Astrocyte of the cerebellum (primary cell): ENCODE results near the gene NEK4.
"Not testable (repeated sequence)": the region's sequence is repeated elsewhere in the genome, so short reads cannot be mapped to it uniquely, and the experiment has no call there.

Source experiments
- DNase-seq: peaks from one replicate; pipeline ENCODE4 v3.0.0-alpha.2; 2011; ENCODE audit warnings: low read depth
- H3K4me3 ChIP-seq: 2 replicates; pipeline ENCODE4 v1.5.1; 2011; ENCODE audit warnings: mild to moderate bottlenecking, low read depth, low read length, moderate library complexity
- CTCF ChIP-seq: IDR thresholded peaks from 2 replicates; pipeline ENCODE4 v1.5.1; 2012; ENCODE audit warnings: low read length, low read depth, moderate library complexity, mild to moderate bottlenecking; ENCODE audit errors: missing control alignments
- in situ Hi-C: cut with HindIII; loops from 2 replicates; pipeline ENCODE4 v1.10.0; 2017; ENCODE audit warnings: low sequenced_read_pairs

Gene NEK4

GRCh38 chr3:52739730-52740129 lies 31.0 kb downstream of the NEK4 start:
- no peak overlapping the region for H3K4me3 ChIP-seq
- TF ChIP-seq CTCF: no peak
- in situ Hi-C loops: no loop called here
- DNase-seq: no peak

- no peak overlapping the region for H3K4me3 ChIP-seq
- in situ Hi-C loops: no loop called here
- no peak for TF ChIP-seq CTCF
- no peak for DNase-seq
These were observed 37.4 kb downstream of the NEK4 start for GRCh38 chr3:52733256-52733891.

- no peak overlapping the region for H3K4me3 ChIP-seq
- DNase-seq: no peak
- TF ChIP-seq CTCF: no peak
- in situ Hi-C loops: no loop called here
These were observed 39.1 kb downstream of the NEK4 start for GRCh38 chr3:52731590-52731989.

GRCh38 chr3:52730681-52731080 lies 40.1 kb downstream of the NEK4 start:
- in situ Hi-C loops: no loop called here

GRCh38 chr3:52728753-52729152 lies 42.0 kb downstream of the NEK4 start:
- in situ Hi-C loops, H3K4me3 ChIP-seq, DNase-seq: not testable (repeated sequence)

More at GRCh38 chr3:52730681-52731080, 40.1 kb downstream of the NEK4 start:
- no peak for DNase-seq
- H3K4me3 ChIP-seq: no peak overlapping the region
- no peak for TF ChIP-seq CTCF

- in situ Hi-C loops: no loop called here
- no peak for DNase-seq
- TF ChIP-seq CTCF: no peak
- no peak overlapping the region for H3K4me3 ChIP-seq
These were observed 46.2 kb downstream of the NEK4 start for GRCh38 chr3:52724511-52724910.

- no peak for TF ChIP-seq CTCF
- no peak for DNase-seq
These were observed 46.8 kb downstream of the NEK4 start for GRCh38 chr3:52723935-52724334.

More at GRCh38 chr3:52723935-52724334, 46.8 kb downstream of the NEK4 start:
- in situ Hi-C loops: no loop called here
- H3K4me3 ChIP-seq: no peak overlapping the region
